Liver (tissue), 9 donors: ENCODE data around the gene TSSC4. TPM values are rescaled to one million over a fixed set of nuclear protein-coding genes. Genes with fewer than 3 reads are reported as not detected.

ENCODE experiments used
- DNase-seq: peaks from one replicate; pipeline ENCODE4 v3.0.0-alpha.2; 2017; ENCODE audit warnings: low spot score
- H3K27ac ChIP-seq, 2 donors: one replicate each; pipeline ENCODE4 v1.7.0; 2013; ENCODE audit warnings: inconsistent platforms in 2 of 2, low read length in 2 of 2, control low read depth in 1 of 2, low read depth in 1 of 2, mild to moderate bottlenecking in 1 of 2
- H3K27me3 ChIP-seq, 4 donors: one replicate each; pipeline versions ENCODE4 v1.6.1 to v1.7.0; 2013; ENCODE audit warnings: low read length in 3 of 4, inconsistent platforms in 1 of 4, mild to moderate bottlenecking in 1 of 4, moderate library complexity in 1 of 4; ENCODE audit not compliant: control insufficient read depth in 4 of 4, insufficient read depth in 4 of 4
- H3K36me3 ChIP-seq, 4 donors: one replicate each; pipeline versions ENCODE4 v1.6.1 to v1.7.0; 2013; ENCODE audit warnings: low read length in 3 of 4, mild to moderate bottlenecking in 3 of 4, low read depth in 1 of 4, moderate library complexity in 1 of 4; ENCODE audit not compliant: control insufficient read depth in 4 of 4, insufficient read depth in 3 of 4
- H3K4me1 ChIP-seq, 4 donors: one replicate each; pipeline versions ENCODE4 v1.6.1 to v1.7.0; 2013; ENCODE audit warnings: low read length in 3 of 4, mild to moderate bottlenecking in 3 of 4, moderate library complexity in 1 of 4; ENCODE audit not compliant: control insufficient read depth in 4 of 4, insufficient read depth in 4 of 4
- H3K4me3 ChIP-seq, 3 donors: one replicate each; pipeline versions ENCODE4 v1.6.1 to v1.7.0; 2013; ENCODE audit warnings: low read length in 3 of 3, control low read depth in 1 of 3, low read depth in 1 of 3, mild to moderate bottlenecking in 1 of 3
- H3K9ac ChIP-seq, 2 donors: one replicate each; pipeline ENCODE4 v1.7.0; 2013; ENCODE audit warnings: low read length in 2 of 2, mild to moderate bottlenecking in 2 of 2, moderate library complexity in 2 of 2, control low read depth in 1 of 2, low read depth in 1 of 2
- H3K9me3 ChIP-seq, 4 donors: one replicate each; pipeline versions ENCODE4 v1.6.1 to v1.7.0; 2013; ENCODE audit warnings: low read length in 3 of 4; ENCODE audit not compliant: control insufficient read depth in 4 of 4
- CTCF ChIP-seq: fragments of 150-350 bp; IDR thresholded peaks from 2 replicates; pipeline ENCODE4 v1.5.1; 2017; ENCODE audit warnings: improper control_type of control experiment, low read depth, low read length; ENCODE audit not compliant: missing input control
- EGR1 ChIP-seq, 2 donors: IDR thresholded peaks; 2 replicates each; pipeline ENCODE4 v1.6.1; 2016 to 2018; ENCODE audit warnings: antibody characterized with exemption in 2 of 2, low read depth in 2 of 2
- FOXA1 ChIP-seq: IDR thresholded peaks from 2 replicates; pipeline ENCODE4 v1.6.1; 2016; ENCODE audit warnings: antibody characterized with exemption
- FOXA2 ChIP-seq: IDR thresholded peaks from 2 replicates; pipeline ENCODE4 v1.6.1; 2016; ENCODE audit warnings: antibody characterized with exemption
- GABPA ChIP-seq, 2 donors: IDR thresholded peaks in 1 of 2; conservative IDR thresholded peaks in 1 of 2; 2 replicates each; pipeline ENCODE4 v1.6.1; 2016; ENCODE audit warnings: antibody characterized with exemption in 2 of 2, mild to moderate bottlenecking in 1 of 2, moderate library complexity in 1 of 2
- HNF4A ChIP-seq, 2 donors: conservative IDR thresholded peaks; 2 replicates each; pipeline ENCODE4 v1.6.1; 2016; ENCODE audit warnings: antibody characterized with exemption in 2 of 2, mild to moderate bottlenecking in 2 of 2
- JUND ChIP-seq, 2 donors: IDR thresholded peaks; 2 replicates each; pipeline ENCODE4 v1.6.1; 2016; ENCODE audit warnings: antibody characterized with exemption in 2 of 2
- MAX ChIP-seq: IDR thresholded peaks from 2 replicates; pipeline ENCODE4 v1.6.1; 2016; ENCODE audit warnings: antibody characterized with exemption
- NR2F2 ChIP-seq: IDR thresholded peaks from 2 replicates; pipeline ENCODE4 v1.6.1; 2016; ENCODE audit warnings: antibody characterized with exemption
- RAD21 ChIP-seq, 2 donors: IDR thresholded peaks; 2 replicates each; pipeline ENCODE4 v1.6.1; 2016; ENCODE audit warnings: antibody characterized with exemption in 2 of 2, mild to moderate bottlenecking in 2 of 2
- RXRA ChIP-seq, 2 donors: IDR thresholded peaks; 2 replicates each; pipeline ENCODE4 v1.6.1; 2017 to 2018; ENCODE audit warnings: antibody characterized with exemption in 2 of 2, mild to moderate bottlenecking in 1 of 2
- SP1 ChIP-seq: IDR thresholded peaks from 2 replicates; pipeline ENCODE4 v1.6.1; 2018; ENCODE audit warnings: antibody characterized with exemption, mild to moderate bottlenecking
- TAF1 ChIP-seq: conservative IDR thresholded peaks from 2 replicates; pipeline ENCODE4 v1.6.1; 2016; ENCODE audit warnings: antibody characterized with exemption, mild to moderate bottlenecking
- YY1 ChIP-seq: IDR thresholded peaks from 2 replicates; pipeline ENCODE4 v1.6.1; 2016; ENCODE audit warnings: antibody characterized with exemption, mild to moderate bottlenecking
- WGBS: extraction: QIAGEN DNeasy Blood & Tissue Kit; methylation state at CpG from one replicate; pipeline ENCODE4 v1.1.7; 2013; 5-methylcytosine and 5-hydroxymethylcytosine counted together
- polyA plus RNA-seq, 2 donors: library from polyadenylated mRNA; stranded (reverse) in 1 of 2; unstranded in 1 of 2; fragments of 200-250 nt in 1 of 2; fragments of >200 nt in 1 of 2; fragmentation: Nextera tagmentation in 1 of 2; extraction: Ambion mirVana in 1 of 2; gene quantifications; one replicate each; pipeline versions ENCODE4 v1.2.1 to v1.2.3, GENCODE V29; 2013 to 2015
- total RNA-seq, 2 donors: library from RNA; depleted of rRNA; stranded (reverse); fragments of >200 nt; gene quantifications; one replicate each; pipeline ENCODE4 v1.2.3, GENCODE V29; 2014
- TF ChIP-seq, protein P1 (sequence below): IDR thresholded peaks from 2 replicates; pipeline ENCODE4 v1.6.1; 2016; ENCODE audit warnings: antibody characterized with exemption
- TF ChIP-seq, protein P2 (sequence below): IDR thresholded peaks from 2 replicates; pipeline ENCODE4 v1.6.1; 2016; ENCODE audit warnings: antibody characterized with exemption, mild to moderate bottlenecking
- donor health status: healthy.
- donor health status: healthy.
- donor health status: healthy.
- donor health status: healthy.
- donor health status: healthy.

The TSSC4 gene
- total and polyA plus RNA-seq, 4 donors: 15.8 to 19.1 (median 17.6) TPM

DNA sequence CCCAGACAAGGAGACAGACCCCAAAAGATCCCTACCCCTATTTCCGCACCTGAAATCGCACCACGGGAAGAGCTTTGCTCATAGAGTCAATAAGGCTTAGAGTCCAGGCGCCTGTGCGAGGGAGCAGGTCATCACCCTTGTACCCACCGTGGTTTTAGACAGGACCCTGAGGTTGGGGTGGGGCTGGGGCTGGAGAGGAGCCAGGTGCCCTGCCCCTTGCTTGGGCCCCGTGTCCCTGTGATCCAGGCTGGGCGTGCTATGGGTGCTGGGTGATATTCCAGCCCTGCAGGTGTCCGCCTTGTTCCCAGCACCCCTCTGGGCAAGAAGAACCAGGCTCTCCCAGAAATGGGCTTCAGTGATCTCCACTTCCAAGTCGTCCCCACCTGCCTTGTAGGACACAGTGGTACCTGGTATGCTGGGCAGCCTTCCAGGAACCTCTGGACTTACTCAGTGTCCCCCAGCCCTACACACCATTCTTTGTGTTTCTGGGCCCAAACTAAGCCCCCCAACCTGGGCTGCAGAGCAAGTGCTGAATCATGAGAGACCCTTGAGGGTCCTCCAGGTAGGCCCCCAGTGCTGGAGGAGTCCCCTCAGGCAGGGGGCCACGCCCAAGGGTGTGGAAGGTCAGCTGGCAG is 18.9 kb upstream of the TSSC4 start:
- no peak for DNase-seq
- TF ChIP-seq FOXA2 (peak; percentile 20), HNF4A (conservative IDR thresholded peaks at IDR 0.05) (peak; percentile 58 to 67)
- TF ChIP-seq, protein P1, sequence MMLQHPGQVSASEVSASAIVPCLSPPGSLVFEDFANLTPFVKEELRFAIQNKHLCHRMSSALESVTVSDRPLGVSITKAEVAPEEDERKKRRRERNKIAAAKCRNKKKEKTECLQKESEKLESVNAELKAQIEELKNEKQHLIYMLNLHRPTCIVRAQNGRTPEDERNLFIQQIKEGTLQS: no peak
- peak overlapping the region; percentile 10 to 17 for H3K9ac ChIP-seq
- no peaks in the 10 kb centered on the region for H3K9me3 ChIP-seq
- peaks cover 56 to 77% (median 67%) of the 10 kb centered on the region in 4 donors for H3K4me1 ChIP-seq
- H3K27ac ChIP-seq: peak overlapping the region; percentile 91 to 93
- H3K36me3 ChIP-seq: peaks cover 0 to 3% (median 0%) of the 10 kb centered on the region in 4 donors
- H3K27me3 ChIP-seq: no peaks in the 10 kb centered on the region
- H3K4me3 ChIP-seq: peak overlapping the region in 1 of 3 donors; percentile 66
- WGBS: 39% methylated on average over 11 of the region's 11 CpGs

- H3K36me3 ChIP-seq: peaks cover 0 to 3% (median 0%) of the 10 kb centered on the region in 4 donors
- peak overlapping the region; percentile 17 to 44 for H3K9ac ChIP-seq
- 61% methylated on average over 11 of the region's 11 CpGs for WGBS
Measured at GRCh38 chr11:2382129-2382517, 18.4 kb upstream of the TSSC4 start.

GRCh38 chr11:2382936-2383851 is 17.4 kb upstream of the TSSC4 start:
- Histone ChIP-seq H3K36me3 (peaks cover 0 to 3% (median 0%) of the 10 kb centered on the region in 4 donors), H3K9me3 (no peaks in the 10 kb centered on the region), H3K27ac (peak overlapping the region; percentile 91 to 93), H3K4me3 (no peak overlapping the region), H3K27me3 (no peaks in the 10 kb centered on the region), H3K4me1 (peaks cover 63 to 90% (median 81%) of the 10 kb centered on the region in 4 donors), H3K9ac (peak overlapping the region in 1 of 2 donors; percentile 10)
- 40% methylated on average over 26 of the region's 26 CpGs for WGBS
- no peak for DNase-seq
- TF ChIP-seq RXRA (IDR thresholded peaks at IDR 0.05) (peak; percentile 31 to 49), SP1 (no peak), MAX (peak; percentile 59), HNF4A (conservative IDR thresholded peaks at IDR 0.05) (no peak), FOXA2 (no peak), RAD21 (IDR thresholded peaks at IDR 0.05) (peak in 1 of 2 donors; percentile 19), JUND (IDR thresholded peaks at IDR 0.05) (no peak), CTCF (no peak), FOXA1 (no peak), YY1 (peak; percentile 22), GABPA (IDR thresholded peaks at IDR 0.05 in 1 of 2, conservative IDR thresholded peaks at IDR 0.05 in 1 of 2) (peak in 1 of 2 donors; percentile 62), TAF1 (no peak)
- TF ChIP-seq, protein P1: no peak

More at GRCh38 chr11:2382129-2382517, 18.4 kb upstream of the TSSC4 start:
- DNase-seq: no peak
- H3K4me1 ChIP-seq: peaks cover 56 to 79% (median 70%) of the 10 kb centered on the region in 4 donors
- TF ChIP-seq, protein P2, sequence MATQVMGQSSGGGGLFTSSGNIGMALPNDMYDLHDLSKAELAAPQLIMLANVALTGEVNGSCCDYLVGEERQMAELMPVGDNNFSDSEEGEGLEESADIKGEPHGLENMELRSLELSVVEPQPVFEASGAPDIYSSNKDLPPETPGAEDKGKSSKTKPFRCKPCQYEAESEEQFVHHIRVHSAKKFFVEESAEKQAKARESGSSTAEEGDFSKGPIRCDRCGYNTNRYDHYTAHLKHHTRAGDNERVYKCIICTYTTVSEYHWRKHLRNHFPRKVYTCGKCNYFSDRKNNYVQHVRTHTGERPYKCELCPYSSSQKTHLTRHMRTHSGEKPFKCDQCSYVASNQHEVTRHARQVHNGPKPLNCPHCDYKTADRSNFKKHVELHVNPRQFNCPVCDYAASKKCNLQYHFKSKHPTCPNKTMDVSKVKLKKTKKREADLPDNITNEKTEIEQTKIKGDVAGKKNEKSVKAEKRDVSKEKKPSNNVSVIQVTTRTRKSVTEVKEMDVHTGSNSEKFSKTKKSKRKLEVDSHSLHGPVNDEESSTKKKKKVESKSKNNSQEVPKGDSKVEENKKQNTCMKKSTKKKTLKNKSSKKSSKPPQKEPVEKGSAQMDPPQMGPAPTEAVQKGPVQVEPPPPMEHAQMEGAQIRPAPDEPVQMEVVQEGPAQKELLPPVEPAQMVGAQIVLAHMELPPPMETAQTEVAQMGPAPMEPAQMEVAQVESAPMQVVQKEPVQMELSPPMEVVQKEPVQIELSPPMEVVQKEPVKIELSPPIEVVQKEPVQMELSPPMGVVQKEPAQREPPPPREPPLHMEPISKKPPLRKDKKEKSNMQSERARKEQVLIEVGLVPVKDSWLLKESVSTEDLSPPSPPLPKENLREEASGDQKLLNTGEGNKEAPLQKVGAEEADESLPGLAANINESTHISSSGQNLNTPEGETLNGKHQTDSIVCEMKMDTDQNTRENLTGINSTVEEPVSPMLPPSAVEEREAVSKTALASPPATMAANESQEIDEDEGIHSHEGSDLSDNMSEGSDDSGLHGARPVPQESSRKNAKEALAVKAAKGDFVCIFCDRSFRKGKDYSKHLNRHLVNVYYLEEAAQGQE: no peak
- TF ChIP-seq GABPA (IDR thresholded peaks at IDR 0.05 in 1 of 2, conservative IDR thresholded peaks at IDR 0.05 in 1 of 2): no peak
- TF ChIP-seq YY1: no peak
- TF ChIP-seq SP1: no peak
- TF ChIP-seq EGR1 (IDR thresholded peaks at IDR 0.05; ENCODE audit: low read depth in 2 of 2): no peak
- TF ChIP-seq NR2F2: no peak
- no peak for TF ChIP-seq JUND (IDR thresholded peaks at IDR 0.05)
- no peak for TF ChIP-seq TAF1
- no peaks in the 10 kb centered on the region for H3K27me3 ChIP-seq
- peak overlapping the region; percentile 91 to 93 for H3K27ac ChIP-seq
- H3K4me3 ChIP-seq: no peak overlapping the region
- no peaks in the 10 kb centered on the region for H3K9me3 ChIP-seq
